Measurements from ENCODE around the gene CGB3. TPM values are rescaled to one million over a fixed set of nuclear protein-coding genes. Genes with fewer than 3 reads are reported as not detected.
A peak's percentile ranks its signal among the peaks of the same experiment; 100 is the strongest.

The CGB3 gene
- total RNA-seq, 4 donors from 2014 or later, result not detected

DNA sequence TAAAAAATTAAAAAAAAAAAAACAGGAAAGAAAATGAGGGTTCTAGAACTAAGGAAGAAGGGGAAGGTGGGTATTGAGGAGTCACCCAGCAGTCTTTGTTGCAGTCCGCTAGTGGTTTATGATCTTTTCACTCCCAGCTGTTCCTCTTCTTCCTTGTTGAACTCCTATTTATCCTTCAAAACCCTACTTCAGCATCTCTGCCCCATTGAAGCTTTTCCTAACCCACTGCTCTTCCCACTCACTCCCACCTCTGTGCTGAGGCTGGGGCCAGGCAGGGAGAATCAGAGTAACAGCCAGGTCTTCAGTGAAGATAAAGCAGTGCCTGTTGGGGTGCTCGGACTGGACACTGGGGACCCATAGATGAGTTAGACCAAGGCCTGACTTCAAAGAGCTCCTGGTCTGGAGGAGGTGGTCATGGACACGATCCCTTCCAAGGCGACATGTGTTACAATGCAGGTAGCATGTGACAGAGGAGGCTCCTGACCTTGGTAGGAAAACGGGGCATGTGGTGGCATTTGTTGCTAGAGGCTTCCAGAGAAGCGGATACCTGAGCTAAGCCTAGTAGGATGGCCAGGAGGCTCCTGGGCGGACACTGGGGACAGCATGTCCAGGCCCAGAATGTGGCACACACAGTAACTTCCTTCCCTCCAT lies 19.0 kb downstream of the CGB3 start:
- 100% methylated on average over 3 of the region's 7 CpGs for WGBS, 2 donors (ENCODE audit: low coverage in 1 of 2)
- no peaks in the 10 kb centered on the region for H3K27me3 ChIP-seq
- no peaks in the 10 kb centered on the region for H3K9me3 ChIP-seq
- no peak overlapping the region for H3K4me3 ChIP-seq
- TF ChIP-seq POLR2A (IDR thresholded peaks at IDR 0.05), result no peak
- TF ChIP-seq EP300 (IDR thresholded peaks at IDR 0.05), result no peak
- TF ChIP-seq POLR2AphosphoS5 (IDR thresholded peaks at IDR 0.05), result no peak
- TF ChIP-seq, protein P1, sequence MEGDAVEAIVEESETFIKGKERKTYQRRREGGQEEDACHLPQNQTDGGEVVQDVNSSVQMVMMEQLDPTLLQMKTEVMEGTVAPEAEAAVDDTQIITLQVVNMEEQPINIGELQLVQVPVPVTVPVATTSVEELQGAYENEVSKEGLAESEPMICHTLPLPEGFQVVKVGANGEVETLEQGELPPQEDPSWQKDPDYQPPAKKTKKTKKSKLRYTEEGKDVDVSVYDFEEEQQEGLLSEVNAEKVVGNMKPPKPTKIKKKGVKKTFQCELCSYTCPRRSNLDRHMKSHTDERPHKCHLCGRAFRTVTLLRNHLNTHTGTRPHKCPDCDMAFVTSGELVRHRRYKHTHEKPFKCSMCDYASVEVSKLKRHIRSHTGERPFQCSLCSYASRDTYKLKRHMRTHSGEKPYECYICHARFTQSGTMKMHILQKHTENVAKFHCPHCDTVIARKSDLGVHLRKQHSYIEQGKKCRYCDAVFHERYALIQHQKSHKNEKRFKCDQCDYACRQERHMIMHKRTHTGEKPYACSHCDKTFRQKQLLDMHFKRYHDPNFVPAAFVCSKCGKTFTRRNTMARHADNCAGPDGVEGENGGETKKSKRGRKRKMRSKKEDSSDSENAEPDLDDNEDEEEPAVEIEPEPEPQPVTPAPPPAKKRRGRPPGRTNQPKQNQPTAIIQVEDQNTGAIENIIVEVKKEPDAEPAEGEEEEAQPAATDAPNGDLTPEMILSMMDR (IDR thresholded peaks at IDR 0.05), result no peak
- no peak overlapping the region for H3K27ac ChIP-seq
- H3K36me3 ChIP-seq, result peaks cover 0 to 90% of the 10 kb centered on the region in 2 donors
- ATAC-seq, result no peak
- H3K4me1 ChIP-seq, result no peaks in the 10 kb centered on the region

DNA sequence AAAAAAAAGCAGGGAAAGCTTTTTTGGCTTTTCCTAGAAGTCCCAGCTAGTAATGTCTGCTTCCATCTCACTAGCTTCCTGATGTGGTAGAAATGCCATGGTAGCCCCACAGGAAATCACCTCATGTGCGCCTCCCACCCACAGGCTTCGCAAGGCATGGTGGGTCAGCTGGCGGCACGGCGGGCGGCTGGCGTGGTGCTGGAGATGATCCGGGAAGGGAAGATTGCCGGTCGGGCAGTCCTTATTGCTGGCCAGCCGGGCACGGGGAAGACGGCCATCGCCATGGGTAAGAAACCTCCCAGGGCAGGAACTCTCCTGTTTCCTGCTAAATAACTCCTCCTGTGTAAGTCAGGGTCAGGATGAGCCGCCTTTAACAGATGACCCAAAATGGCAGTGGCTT lies 20.0 kb downstream of the CGB3 start:
- Histone ChIP-seq H3K27ac (no peak overlapping the region), H3K4me3 (no peak overlapping the region), H3K36me3 (peaks cover 0 to 83% of the 10 kb centered on the region in 2 donors), H3K4me1 (no peaks in the 10 kb centered on the region), H3K9me3 (no peaks in the 10 kb centered on the region), H3K27me3 (no peaks in the 10 kb centered on the region)
- ATAC-seq, result no peak
- 94% methylated on average over 8 of the region's 15 CpGs; no CpG with 5 or more reads in 1 of the 2 donors for WGBS, 2 donors (ENCODE audit: low coverage in 1 of 2)
- TF ChIP-seq POLR2A (IDR thresholded peaks at IDR 0.05) (no peak), POLR2AphosphoS5 (IDR thresholded peaks at IDR 0.05) (no peak), EP300 (IDR thresholded peaks at IDR 0.05) (no peak)
- TF ChIP-seq, protein P1 (IDR thresholded peaks at IDR 0.05), result no peak

DNA sequence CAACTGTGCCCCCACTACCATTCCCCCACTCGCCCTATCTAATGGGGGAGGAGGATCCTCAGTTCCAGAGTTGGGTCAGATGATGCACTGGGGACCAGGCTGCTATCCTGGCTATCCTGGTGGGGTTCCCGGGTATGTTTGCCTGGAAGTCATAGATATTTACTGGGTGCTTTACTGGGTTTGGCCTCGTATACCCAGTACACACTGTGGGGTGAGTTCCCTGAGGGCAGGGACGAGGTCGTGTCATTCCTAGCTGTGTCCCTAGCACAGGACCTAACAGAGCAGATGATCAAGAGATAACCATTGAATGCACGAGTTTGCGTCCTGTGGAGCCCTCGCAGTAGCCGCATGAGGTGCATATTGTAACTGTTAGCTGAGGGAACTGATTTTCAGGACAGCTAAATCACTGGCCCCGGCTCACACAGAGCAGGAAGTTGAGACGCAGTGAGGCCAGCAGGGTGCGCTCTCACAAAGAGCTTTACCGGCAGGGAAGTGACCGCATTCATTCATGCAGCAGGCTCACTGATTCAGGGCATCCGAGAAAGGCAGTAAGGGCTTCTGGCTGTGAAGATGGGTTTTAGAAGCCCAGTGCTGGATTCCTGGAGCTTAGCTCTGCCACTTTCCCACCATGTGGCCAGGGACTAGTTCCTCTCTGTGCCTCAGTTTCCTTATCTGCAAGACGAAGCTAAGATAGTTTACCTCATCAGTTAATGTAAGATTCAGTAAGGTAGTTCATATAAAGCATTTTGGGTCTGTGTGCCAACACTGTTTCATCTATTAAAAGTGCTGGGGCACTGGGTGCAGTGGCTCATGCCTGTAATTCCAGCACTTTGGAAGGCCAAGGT lies 24.4 kb downstream of the CGB3 start:
- no peak for ATAC-seq
- H3K4me3 ChIP-seq, result no peak overlapping the region

DNA sequence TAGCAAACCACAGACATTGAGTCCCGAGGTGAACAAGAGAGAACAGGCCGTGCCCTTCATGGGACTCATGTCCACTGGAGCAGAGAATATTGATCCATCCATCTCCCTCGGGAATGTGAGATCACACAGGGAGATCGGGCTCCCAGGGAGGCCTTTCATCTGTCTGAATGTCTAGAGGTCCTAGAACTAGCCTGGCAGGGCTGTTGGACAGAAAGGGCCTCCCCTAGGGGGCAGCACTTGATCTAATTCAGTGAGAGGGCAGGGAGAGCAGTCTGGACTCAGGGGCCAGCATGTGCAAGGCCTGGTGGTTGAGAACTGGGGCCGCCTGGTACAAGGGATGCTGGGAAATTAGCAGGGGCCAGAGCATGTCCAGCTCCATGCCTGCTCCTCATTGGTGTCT lies 26.2 kb downstream of the CGB3 start:
- H3K36me3 ChIP-seq, result peaks cover 0 to 25% of the 10 kb centered on the region in 2 donors
- H3K4me1 ChIP-seq, result peaks cover 0 to 19% (median 9%) of the 10 kb centered on the region in 3 donors
- ATAC-seq, result no peak
- H3K9me3 ChIP-seq, result no peaks in the 10 kb centered on the region
- TF ChIP-seq EP300 (IDR thresholded peaks at IDR 0.05), result no peak
- no peak for TF ChIP-seq POLR2AphosphoS5 (IDR thresholded peaks at IDR 0.05)
- TF ChIP-seq POLR2A (IDR thresholded peaks at IDR 0.05), result no peak
- TF ChIP-seq, protein P1 (IDR thresholded peaks at IDR 0.05), result no peak
- WGBS, 2 donors (ENCODE audit: low coverage in 1 of 2), result no CpG with 5 or more reads among the region's 5 CpGs
- no peaks in the 10 kb centered on the region for H3K27me3 ChIP-seq
- no peak overlapping the region for H3K4me3 ChIP-seq
- no peak overlapping the region for H3K27ac ChIP-seq

More for the DNA sequence above, 24.4 kb downstream of the CGB3 start:
- 40 to 53% methylated on average over 3 to 9 of the region's 16 CpGs for WGBS, 2 donors (ENCODE audit: low coverage in 1 of 2)
- H3K27ac ChIP-seq, result no peak overlapping the region
- no peaks in the 10 kb centered on the region for H3K27me3 ChIP-seq
- no peaks in the 10 kb centered on the region for H3K9me3 ChIP-seq
- peaks cover 0 to 42% of the 10 kb centered on the region in 2 donors for H3K36me3 ChIP-seq
- TF ChIP-seq, protein P1 (IDR thresholded peaks at IDR 0.05), result peak in 3 of 4 experiments; percentile 38 to 61 (median 43)
- TF ChIP-seq POLR2AphosphoS5 (IDR thresholded peaks at IDR 0.05), result no peak
- peaks cover 0 to 10% (median 2%) of the 10 kb centered on the region in 3 donors for H3K4me1 ChIP-seq
